Fibroblast of skin of abdomen (primary cell): ENCODE data around the gene DAAM1.

Source experiments
- DNase-seq: peaks from one replicate; pipeline ENCODE4 v3.0.0-alpha.2; 2013

Gene DAAM1

GRCh38 chr14:59187802-59188460 is 536 bp upstream of the DAAM1 start:
- DNase-seq: no peak

GRCh38 chr14:59189091-59189785 is 771 bp downstream of the DAAM1 start:
- peak; percentile 27 for DNase-seq

GRCh38 chr14:59189786-59190368 is 1.4 kb downstream of the DAAM1 start:
- peak; percentile 91 for DNase-seq

GRCh38 chr14:59190372-59190771 is 1.9 kb downstream of the DAAM1 start:
- no peak for DNase-seq

GRCh38 chr14:59195912-59196311 is 7.4 kb downstream of the DAAM1 start:
- DNase-seq: no peak

- no peak for DNase-seq
These were observed 9.3 kb downstream of the DAAM1 start for GRCh38 chr14:59197695-59198262.

- no peak for DNase-seq
These were observed 10.7 kb downstream of the DAAM1 start for GRCh38 chr14:59199205-59199604.

- no peak for DNase-seq
These were observed 11.1 kb downstream of the DAAM1 start for GRCh38 chr14:59199614-59200013.

- no peak for DNase-seq
These were observed 11.7 kb downstream of the DAAM1 start for GRCh38 chr14:59200195-59200594.

- DNase-seq: no peak
These were observed 13.6 kb downstream of the DAAM1 start for GRCh38 chr14:59202031-59202430.

- DNase-seq: no peak
These were observed 15.8 kb downstream of the DAAM1 start for GRCh38 chr14:59204305-59204704.

- no peak for DNase-seq
These were observed 18.4 kb downstream of the DAAM1 start for GRCh38 chr14:59206892-59207291.

- DNase-seq: no peak
These were observed 19.1 kb downstream of the DAAM1 start for GRCh38 chr14:59207506-59207933.

- peak; percentile 57 for DNase-seq
These were observed 19.9 kb downstream of the DAAM1 start for GRCh38 chr14:59208224-59208814.

GRCh38 chr14:59208954-59209353 is 20.5 kb downstream of the DAAM1 start:
- DNase-seq: no peak

GRCh38 chr14:59210621-59211020 is 22.2 kb downstream of the DAAM1 start:
- no peak for DNase-seq

- DNase-seq: peak; percentile 39
These were observed 25.2 kb downstream of the DAAM1 start for GRCh38 chr14:59213368-59214315.

GRCh38 chr14:59214702-59215302 is 26.3 kb downstream of the DAAM1 start:
- no peak for DNase-seq

GRCh38 chr14:59215322-59215721 is 26.9 kb downstream of the DAAM1 start:
- no peak for DNase-seq

- no peak for DNase-seq
These were observed 27.3 kb downstream of the DAAM1 start for GRCh38 chr14:59215757-59216156.

GRCh38 chr14:59217011-59217410 is 28.5 kb downstream of the DAAM1 start:
- no peak for DNase-seq

GRCh38 chr14:59221568-59221967 is 33.1 kb downstream of the DAAM1 start:
- no peak for DNase-seq
